ENCODE data around the gene NRL.
A peak's percentile ranks its signal among the peaks of the same experiment; 100 is the strongest.

Gene NRL

DNA sequence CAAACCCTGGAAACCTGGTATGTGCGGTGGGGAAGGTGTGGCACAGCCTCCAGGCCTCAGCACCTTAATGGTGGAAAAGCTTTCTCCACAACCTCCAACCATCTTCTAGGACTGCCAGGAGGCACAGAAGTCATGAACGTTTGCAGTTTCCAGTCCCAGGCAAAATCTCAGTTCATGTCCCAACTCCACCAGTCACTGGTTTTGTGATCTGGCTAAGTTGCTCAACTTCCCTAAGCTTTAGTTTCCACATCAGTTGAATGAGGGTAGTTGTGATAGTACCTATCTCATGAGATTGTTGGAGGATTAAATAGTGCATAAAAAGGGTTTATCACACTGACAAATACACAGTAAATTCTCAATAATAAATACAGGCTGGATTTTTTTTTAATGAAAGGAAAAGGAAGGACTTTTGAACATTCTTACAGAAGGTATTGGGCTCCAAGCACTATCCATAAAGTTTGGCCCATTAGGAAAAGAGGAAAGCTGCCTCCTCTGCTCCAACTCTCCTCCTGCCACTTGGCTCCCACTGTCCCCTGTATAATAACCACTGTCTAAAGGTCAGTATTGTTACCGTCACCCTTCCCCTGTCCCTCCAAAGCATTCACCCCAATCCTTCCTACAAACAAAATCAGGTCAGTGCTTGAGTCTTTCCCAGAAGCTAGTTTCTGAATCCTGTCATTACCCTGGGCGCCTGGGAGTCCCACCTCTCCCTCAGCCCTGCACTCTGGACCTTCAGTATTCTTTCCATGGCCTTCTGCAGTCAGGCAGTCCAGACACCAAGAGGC is 14.4 kb downstream of the NRL start:
- TF ChIP-seq, protein P1, sequence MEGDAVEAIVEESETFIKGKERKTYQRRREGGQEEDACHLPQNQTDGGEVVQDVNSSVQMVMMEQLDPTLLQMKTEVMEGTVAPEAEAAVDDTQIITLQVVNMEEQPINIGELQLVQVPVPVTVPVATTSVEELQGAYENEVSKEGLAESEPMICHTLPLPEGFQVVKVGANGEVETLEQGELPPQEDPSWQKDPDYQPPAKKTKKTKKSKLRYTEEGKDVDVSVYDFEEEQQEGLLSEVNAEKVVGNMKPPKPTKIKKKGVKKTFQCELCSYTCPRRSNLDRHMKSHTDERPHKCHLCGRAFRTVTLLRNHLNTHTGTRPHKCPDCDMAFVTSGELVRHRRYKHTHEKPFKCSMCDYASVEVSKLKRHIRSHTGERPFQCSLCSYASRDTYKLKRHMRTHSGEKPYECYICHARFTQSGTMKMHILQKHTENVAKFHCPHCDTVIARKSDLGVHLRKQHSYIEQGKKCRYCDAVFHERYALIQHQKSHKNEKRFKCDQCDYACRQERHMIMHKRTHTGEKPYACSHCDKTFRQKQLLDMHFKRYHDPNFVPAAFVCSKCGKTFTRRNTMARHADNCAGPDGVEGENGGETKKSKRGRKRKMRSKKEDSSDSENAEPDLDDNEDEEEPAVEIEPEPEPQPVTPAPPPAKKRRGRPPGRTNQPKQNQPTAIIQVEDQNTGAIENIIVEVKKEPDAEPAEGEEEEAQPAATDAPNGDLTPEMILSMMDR (IDR thresholded peaks at IDR 0.05; ENCODE audit: low read depth, low read length, missing control alignments) = no peak
- DNase-seq (ENCODE audit: extremely low read depth, low read depth) = no peak
- no peak overlapping the region for H3K4me3 ChIP-seq (replicated peaks; ENCODE audit: low read depth, low read length)

DNA sequence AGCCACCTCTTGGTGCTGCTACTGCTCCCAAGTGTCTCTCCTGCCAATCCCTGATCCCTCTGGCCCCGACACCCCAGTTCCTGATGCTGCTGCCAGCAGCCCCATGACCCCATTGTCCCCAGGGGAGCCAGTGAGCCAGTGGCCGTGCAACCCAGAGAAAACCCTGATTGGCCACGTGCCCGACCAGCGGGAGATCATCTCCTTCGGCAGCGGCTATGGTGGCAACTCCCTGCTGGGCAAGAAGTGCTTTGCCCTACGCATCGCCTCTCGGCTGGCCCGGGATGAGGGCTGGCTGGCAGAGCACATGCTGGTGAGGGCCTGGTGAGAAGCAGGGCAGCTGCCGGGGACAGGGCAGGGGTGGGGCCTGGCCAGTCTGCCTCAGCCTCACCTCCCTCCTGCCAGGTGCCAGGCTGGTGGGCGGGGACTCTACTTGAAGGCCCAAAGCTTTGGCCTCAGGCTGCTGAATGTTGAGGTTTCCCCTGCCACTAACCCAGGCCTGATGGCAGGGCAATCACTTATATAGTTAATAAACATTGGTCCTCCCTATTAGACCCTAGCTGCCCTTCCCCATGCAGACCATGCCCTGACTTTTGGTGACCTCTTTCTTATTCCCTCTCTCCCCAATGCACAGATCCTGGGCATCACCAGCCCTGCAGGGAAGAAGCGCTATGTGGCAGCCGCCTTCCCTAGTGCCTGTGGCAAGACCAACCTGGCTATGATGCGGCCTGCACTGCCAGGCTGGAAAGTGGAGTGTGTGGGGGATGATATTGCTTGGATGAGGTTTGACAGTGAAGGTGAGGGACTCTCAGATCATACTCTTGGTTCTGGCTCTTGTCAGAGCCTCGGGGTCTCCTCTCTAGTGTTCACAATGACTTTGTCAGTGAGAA is 15.6 kb downstream of the NRL start:
- no peak for DNase-seq (ENCODE audit: extremely low read depth, low read depth)

DNA sequence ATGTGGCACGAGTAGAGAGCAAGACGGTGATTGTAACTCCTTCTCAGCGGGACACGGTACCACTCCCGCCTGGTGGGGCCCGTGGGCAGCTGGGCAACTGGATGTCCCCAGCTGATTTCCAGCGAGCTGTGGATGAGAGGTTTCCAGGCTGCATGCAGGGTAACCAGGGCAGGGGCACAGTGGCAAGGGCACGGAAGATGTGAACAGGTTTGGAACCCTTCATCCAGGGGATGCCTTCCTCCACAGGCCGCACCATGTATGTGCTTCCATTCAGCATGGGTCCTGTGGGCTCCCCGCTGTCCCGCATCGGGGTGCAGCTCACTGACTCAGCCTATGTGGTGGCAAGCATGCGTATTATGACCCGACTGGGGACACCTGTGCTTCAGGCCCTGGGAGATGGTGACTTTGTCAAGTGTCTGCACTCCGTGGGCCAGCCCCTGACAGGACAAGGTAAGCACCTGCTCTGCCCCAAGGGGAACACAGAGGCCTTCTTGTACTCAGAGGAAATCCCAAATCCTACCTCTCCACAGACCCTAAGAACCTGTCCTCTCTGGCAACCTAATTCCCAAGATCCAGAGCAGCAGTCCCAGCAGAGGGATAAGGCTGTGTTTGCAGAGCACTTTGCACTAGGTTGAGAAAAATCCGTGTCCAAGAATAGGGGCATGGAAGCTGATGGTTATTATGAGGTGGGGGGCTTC is 16.4 kb downstream of the NRL start:
- H3K4me3 ChIP-seq (replicated peaks; ENCODE audit: low read depth, low read length) = no peak overlapping the region
- DNase-seq (ENCODE audit: extremely low read depth, low read depth) = no peak
- TF ChIP-seq, protein P1 (IDR thresholded peaks at IDR 0.05; ENCODE audit: low read depth, low read length, missing control alignments) = no peak

More for the DNA sequence above, 15.6 kb downstream of the NRL start:
- no peak overlapping the region for H3K4me3 ChIP-seq (replicated peaks; ENCODE audit: low read depth, low read length)
- TF ChIP-seq, protein P1 (IDR thresholded peaks at IDR 0.05; ENCODE audit: low read depth, low read length, missing control alignments) = no peak

DNA sequence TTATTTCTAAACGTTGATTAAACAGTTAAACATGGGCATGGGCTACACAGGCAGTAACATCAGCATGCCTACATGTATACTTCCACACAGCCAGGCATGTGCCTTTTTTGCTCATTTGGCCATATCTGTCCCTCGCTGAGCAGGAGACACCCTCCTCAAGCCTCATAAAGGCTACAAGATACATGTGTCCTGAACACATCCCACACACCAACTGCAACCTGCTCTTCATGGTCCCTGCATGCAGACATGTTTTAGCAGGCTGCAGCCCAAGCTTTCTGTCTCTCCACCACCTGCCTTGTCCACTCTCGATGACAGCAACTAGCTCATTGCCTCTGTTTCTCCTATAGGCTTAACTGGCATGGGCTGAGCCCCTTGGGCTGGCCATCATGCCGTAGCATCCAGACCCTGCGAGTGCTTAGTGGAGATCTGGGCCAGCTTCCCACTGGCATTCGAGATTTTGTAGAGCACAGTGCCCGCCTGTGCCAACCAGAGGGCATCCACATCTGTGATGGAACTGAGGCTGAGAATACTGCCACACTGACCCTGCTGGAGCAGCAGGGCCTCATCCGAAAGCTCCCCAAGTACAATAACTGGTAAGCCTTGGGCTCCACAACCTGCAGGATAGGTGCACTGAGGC is 18.1 kb downstream of the NRL start:
- no peak for DNase-seq (ENCODE audit: extremely low read depth, low read depth)
- no peak overlapping the region for H3K4me3 ChIP-seq (replicated peaks; ENCODE audit: low read depth, low read length)
- TF ChIP-seq, protein P1 (IDR thresholded peaks at IDR 0.05; ENCODE audit: low read depth, low read length, missing control alignments) = no peak

DNA sequence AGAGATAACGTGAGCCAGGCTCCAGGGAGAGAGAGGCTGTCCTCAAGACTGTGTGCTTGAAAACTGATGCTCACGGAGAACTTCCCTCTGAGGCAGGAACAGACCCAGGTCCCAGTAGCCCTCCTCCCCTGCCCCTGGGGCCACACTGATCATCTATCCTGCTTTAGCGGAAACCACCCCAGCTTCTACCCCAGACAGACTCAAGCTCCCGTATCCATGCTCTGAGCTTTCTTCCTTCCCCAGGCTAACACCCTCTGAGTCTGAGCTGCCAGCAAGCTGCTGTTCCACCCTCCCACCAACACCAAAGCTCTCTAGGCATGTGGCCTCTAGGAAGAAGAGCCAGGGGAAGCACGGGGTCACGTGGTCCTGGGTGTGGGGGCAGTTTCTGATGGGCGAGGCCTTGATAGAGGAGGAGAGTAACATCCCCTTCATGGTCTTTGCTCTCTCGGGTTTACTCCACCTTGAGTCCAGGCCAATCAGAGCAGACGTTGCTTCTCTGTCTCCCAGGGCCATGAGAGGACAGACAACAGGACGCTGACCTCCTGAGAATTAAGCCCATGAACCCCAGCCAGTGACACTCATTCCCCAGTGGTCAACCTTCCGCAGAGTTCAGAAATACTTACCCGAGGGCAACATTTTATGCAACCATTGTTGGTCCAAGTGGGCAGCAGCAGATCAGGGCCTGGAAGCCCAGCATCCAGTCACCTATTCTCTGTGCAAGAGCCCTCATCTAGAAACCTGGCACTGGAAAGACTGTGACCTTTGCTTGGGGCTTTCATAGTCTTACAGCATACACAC is 19.3 kb downstream of the NRL start:
- TF ChIP-seq, protein P1 (IDR thresholded peaks at IDR 0.05; ENCODE audit: low read depth, low read length, missing control alignments) = no peak
- peak overlapping the region; percentile 89 for H3K4me3 ChIP-seq (replicated peaks; ENCODE audit: low read depth, low read length)
- peak; percentile 38 for DNase-seq (ENCODE audit: extremely low read depth, low read depth)

All from HFF-Myc (cell line).